ENCODE measurements around the gene WNT1.

Gene WNT1

GRCh38 chr12:48978291-48978740 lies at the start of gene WNT1:
TSS of gene WNT1 (plus strand) at chr12:48978322. CDS start at chr12:48978651, 329 bp downstream.
- no peaks in the 10 kb centered on the region for H3K36me3 ChIP-seq (replicated peaks)
- H3K9me3 ChIP-seq, result no peaks in the 10 kb centered on the region
- in situ Hi-C loops (cut with MboI; ENCODE audit: low sequenced_read_pairs), result loop anchor here (5.0 kb wide), 1 partner anchor 116 kb away; no protein-coding TSS in a partner anchor
- no peak within 1 kb of the TSS for H3K4me3 ChIP-seq
- peaks cover 16% of the 10 kb centered on the region for H3K27me3 ChIP-seq (ENCODE audit: low read depth)
- DNase-seq (ENCODE audit: low spot score in 2 of 2), result no peak
- no peaks in the 10 kb centered on the region; the same call in 1 of the 2 replicates for H3K4me1 ChIP-seq

GRCh38 chr12:48929551-48929950 lies 48.6 kb upstream of the WNT1 start:
- in situ Hi-C loops (cut with MboI; ENCODE audit: low sequenced_read_pairs), result no loop called here
- no peaks in the 10 kb centered on the region for H3K9me3 ChIP-seq
- H3K4me3 ChIP-seq, result no peak overlapping the region
- H3K4me1 ChIP-seq, result peaks cover 6% of the 10 kb centered on the region
- DNase-seq (ENCODE audit: low spot score in 2 of 2), result no peak
- no peaks in the 10 kb centered on the region for H3K27me3 ChIP-seq (ENCODE audit: low read depth)
- peaks cover 44% of the 10 kb centered on the region for H3K36me3 ChIP-seq (replicated peaks)

- Histone ChIP-seq H3K27me3 (ENCODE audit: low read depth) (no peaks in the 10 kb centered on the region), H3K4me3 (no peak overlapping the region), H3K9me3 (no peaks in the 10 kb centered on the region), H3K4me1 (peaks cover 5% of the 10 kb centered on the region), H3K36me3 (replicated peaks) (peaks cover 50% of the 10 kb centered on the region)
- in situ Hi-C loops (cut with MboI; ENCODE audit: low sequenced_read_pairs), result no loop called here
- no peak for DNase-seq (ENCODE audit: low spot score in 2 of 2)
Measured at GRCh38 chr12:48930475-48930874, 47.6 kb upstream of the WNT1 start.

GRCh38 chr12:48932878-48933277 lies 45.2 kb upstream of the WNT1 start:
- Histone ChIP-seq H3K27me3 (ENCODE audit: low read depth) (no peaks in the 10 kb centered on the region), H3K9me3 (no peaks in the 10 kb centered on the region), H3K36me3 (replicated peaks) (peaks cover 54% of the 10 kb centered on the region), H3K4me1 (no peaks in the 10 kb centered on the region), H3K4me3 (no peak overlapping the region)
- no peak for DNase-seq (ENCODE audit: low spot score in 2 of 2)
- in situ Hi-C loops (cut with MboI; ENCODE audit: low sequenced_read_pairs), result no loop called here

- Histone ChIP-seq H3K9me3 (no peaks in the 10 kb centered on the region), H3K4me1 (no peaks in the 10 kb centered on the region), H3K36me3 (replicated peaks) (peaks cover 54% of the 10 kb centered on the region), H3K27me3 (ENCODE audit: low read depth) (no peaks in the 10 kb centered on the region), H3K4me3 (no peak overlapping the region)
- no peak for DNase-seq (ENCODE audit: low spot score in 2 of 2)
- in situ Hi-C loops (cut with MboI; ENCODE audit: low sequenced_read_pairs), result no loop called here
Measured at GRCh38 chr12:48933664-48934311, 44.3 kb upstream of the WNT1 start.

GRCh38 chr12:48934312-48934706 lies 43.8 kb upstream of the WNT1 start:
- H3K4me1 ChIP-seq, result no peaks in the 10 kb centered on the region
- H3K36me3 ChIP-seq (replicated peaks), result peaks cover 56% of the 10 kb centered on the region
- no peaks in the 10 kb centered on the region for H3K27me3 ChIP-seq (ENCODE audit: low read depth)
- DNase-seq (ENCODE audit: low spot score in 2 of 2), result no peak
- no peaks in the 10 kb centered on the region for H3K9me3 ChIP-seq
- in situ Hi-C loops (cut with MboI; ENCODE audit: low sequenced_read_pairs), result no loop called here
- H3K4me3 ChIP-seq, result no peak overlapping the region

DNA sequence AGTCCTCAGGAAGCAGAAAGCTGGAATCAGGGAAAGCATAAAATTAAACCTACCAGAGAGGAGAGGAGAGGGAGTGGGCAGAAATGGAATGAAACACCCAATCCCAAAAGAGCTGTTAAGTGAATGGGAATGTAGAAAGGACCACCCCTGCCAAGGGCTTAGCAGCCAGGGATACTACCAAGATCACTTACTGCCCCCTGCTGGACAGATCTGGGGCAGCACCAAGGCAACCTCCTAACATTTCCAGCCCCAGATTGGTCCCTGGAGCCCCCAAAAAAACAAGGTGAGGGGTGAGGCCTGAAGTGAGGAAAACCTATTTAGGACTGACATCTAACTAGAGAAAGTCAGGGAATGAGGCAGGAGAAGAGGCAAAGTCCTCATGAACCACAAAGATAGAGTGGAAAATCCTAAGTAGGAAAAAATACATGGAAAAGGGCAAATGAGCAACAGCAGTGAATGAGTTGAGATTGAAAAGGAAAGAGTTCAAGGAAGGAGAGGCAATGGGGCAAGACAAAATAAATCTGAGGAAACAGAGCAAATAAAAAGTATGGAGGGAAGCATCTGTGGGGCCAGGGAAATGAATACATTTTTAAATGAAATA lies 41.6 kb upstream of the WNT1 start:
- DNase-seq (ENCODE audit: low spot score in 2 of 2), result peak; percentile 59 to 89
- in situ Hi-C loops (cut with MboI; ENCODE audit: low sequenced_read_pairs), result no loop called here
- peaks cover 63% of the 10 kb centered on the region for H3K36me3 ChIP-seq (replicated peaks)

DNA sequence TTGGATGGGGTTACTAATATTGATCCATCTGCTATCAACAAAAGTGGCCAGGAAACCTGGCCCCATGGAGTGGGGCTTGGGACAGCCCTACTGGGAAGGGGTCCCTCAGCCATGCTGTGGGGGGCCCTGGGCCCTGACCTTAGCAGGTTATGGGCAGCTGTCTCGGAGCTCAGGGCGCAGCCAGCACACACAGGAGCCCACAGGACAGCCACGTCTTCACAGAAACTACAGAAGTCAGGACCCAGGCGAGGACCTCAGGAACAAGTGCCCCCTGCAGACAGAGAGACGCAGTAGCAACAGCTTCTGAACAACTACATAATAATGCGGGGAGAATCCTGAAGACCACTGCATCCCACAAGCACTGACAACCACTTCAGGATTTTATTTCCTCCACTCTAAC lies 41.0 kb upstream of the WNT1 start:
- in situ Hi-C loops (cut with MboI; ENCODE audit: low sequenced_read_pairs), result no loop called here

More for the DNA sequence above, 41.6 kb upstream of the WNT1 start:
- H3K9me3 ChIP-seq, result no peaks in the 10 kb centered on the region
- no peaks in the 10 kb centered on the region for H3K27me3 ChIP-seq (ENCODE audit: low read depth)
- no peaks in the 10 kb centered on the region for H3K4me1 ChIP-seq
- no peak overlapping the region for H3K4me3 ChIP-seq

DNA sequence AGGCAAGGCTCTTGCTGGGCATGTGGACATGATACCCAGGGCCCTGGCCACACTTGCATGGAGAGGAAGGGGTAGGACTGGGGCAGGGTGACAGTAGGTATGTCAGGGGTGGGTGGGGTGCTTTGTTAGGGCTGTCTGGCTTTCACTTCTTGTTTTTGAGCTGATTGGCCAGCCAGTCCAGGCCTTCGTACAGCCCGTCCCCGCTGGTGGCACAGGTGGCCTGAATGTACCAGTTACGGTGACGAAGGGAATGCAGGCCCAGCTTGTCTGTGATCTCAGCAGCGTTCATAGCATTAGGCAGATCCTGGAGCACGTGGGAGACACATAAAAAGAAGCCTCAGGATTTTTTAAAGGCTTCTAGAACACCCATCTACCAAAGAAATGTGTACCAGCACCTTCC lies 39.3 kb upstream of the WNT1 start:
- no peak for DNase-seq (ENCODE audit: low spot score in 2 of 2)
- no peaks in the 10 kb centered on the region for H3K4me1 ChIP-seq
- H3K36me3 ChIP-seq (replicated peaks), result peaks cover 52% of the 10 kb centered on the region
- H3K9me3 ChIP-seq, result no peaks in the 10 kb centered on the region
- H3K4me3 ChIP-seq, result no peak overlapping the region
- in situ Hi-C loops (cut with MboI; ENCODE audit: low sequenced_read_pairs), result no loop called here
- H3K27me3 ChIP-seq (ENCODE audit: low read depth), result no peaks in the 10 kb centered on the region

More for the DNA sequence above, 41.0 kb upstream of the WNT1 start:
- peak in 1 of 2 experiments; percentile 20 for DNase-seq (ENCODE audit: low spot score in 2 of 2)
- Histone ChIP-seq H3K4me1 (no peaks in the 10 kb centered on the region), H3K9me3 (no peaks in the 10 kb centered on the region), H3K4me3 (no peak overlapping the region), H3K36me3 (replicated peaks) (peaks cover 65% of the 10 kb centered on the region), H3K27me3 (ENCODE audit: low read depth) (no peaks in the 10 kb centered on the region)

DNA sequence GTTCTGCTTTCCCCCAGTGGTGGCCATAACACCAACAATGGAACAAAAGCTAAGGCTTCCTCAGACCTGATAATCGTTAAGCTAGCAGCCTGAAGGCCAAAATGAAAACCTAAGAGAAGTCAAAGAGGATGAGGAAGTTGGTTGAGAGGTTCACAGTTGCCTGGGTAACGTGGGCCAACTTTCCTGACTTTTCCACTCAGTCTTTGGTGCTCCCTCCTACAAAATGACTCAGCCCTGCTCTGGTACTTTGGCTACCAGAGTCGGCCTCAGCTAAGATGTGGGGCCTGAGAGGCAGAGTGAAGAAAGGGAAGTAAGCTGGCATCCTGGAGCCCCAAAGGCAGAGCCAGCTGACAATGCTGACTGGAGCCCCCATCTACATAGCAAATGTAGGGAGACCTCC lies 37.9 kb upstream of the WNT1 start:
- no peak for DNase-seq (ENCODE audit: low spot score in 2 of 2)
- Histone ChIP-seq H3K4me1 (no peaks in the 10 kb centered on the region), H3K27me3 (ENCODE audit: low read depth) (no peaks in the 10 kb centered on the region), H3K4me3 (no peak overlapping the region), H3K36me3 (replicated peaks) (peaks cover 44% of the 10 kb centered on the region), H3K9me3 (no peaks in the 10 kb centered on the region)
- in situ Hi-C loops (cut with MboI; ENCODE audit: low sequenced_read_pairs), result no loop called here

- in situ Hi-C loops (cut with MboI; ENCODE audit: low sequenced_read_pairs), result no loop called here
- no peak overlapping the region for H3K4me3 ChIP-seq
- H3K4me1 ChIP-seq, result peaks cover 4% of the 10 kb centered on the region
- no peak for DNase-seq (ENCODE audit: low spot score in 2 of 2)
- no peaks in the 10 kb centered on the region for H3K9me3 ChIP-seq
- peaks cover 33% of the 10 kb centered on the region for H3K36me3 ChIP-seq (replicated peaks)
- no peaks in the 10 kb centered on the region for H3K27me3 ChIP-seq (ENCODE audit: low read depth)
Measured at GRCh38 chr12:48943221-48943620, 34.9 kb upstream of the WNT1 start.

- in situ Hi-C loops (cut with MboI; ENCODE audit: low sequenced_read_pairs), result no loop called here
- no peak for DNase-seq (ENCODE audit: low spot score in 2 of 2)
- Histone ChIP-seq H3K4me3 (no peak overlapping the region), H3K36me3 (replicated peaks) (peaks cover 17% of the 10 kb centered on the region), H3K9me3 (no peaks in the 10 kb centered on the region), H3K27me3 (ENCODE audit: low read depth) (no peaks in the 10 kb centered on the region), H3K4me1 (peaks cover 4% of the 10 kb centered on the region)
Measured at GRCh38 chr12:48946205-48946604, 31.9 kb upstream of the WNT1 start.

- Histone ChIP-seq H3K4me3 (no peak overlapping the region), H3K36me3 (replicated peaks) (peaks cover 10% of the 10 kb centered on the region), H3K4me1 (peaks cover 4% of the 10 kb centered on the region), H3K9me3 (no peaks in the 10 kb centered on the region), H3K27me3 (ENCODE audit: low read depth) (no peaks in the 10 kb centered on the region)
- DNase-seq (ENCODE audit: low spot score in 2 of 2), result no peak
- in situ Hi-C loops (cut with MboI; ENCODE audit: low sequenced_read_pairs), result no loop called here
Measured at GRCh38 chr12:48946943-48947342, 31.2 kb upstream of the WNT1 start.

- peaks cover 4% of the 10 kb centered on the region for H3K4me1 ChIP-seq
- peaks cover 11% of the 10 kb centered on the region for H3K36me3 ChIP-seq (replicated peaks)
- no peaks in the 10 kb centered on the region for H3K27me3 ChIP-seq (ENCODE audit: low read depth)
- no peaks in the 10 kb centered on the region for H3K9me3 ChIP-seq
- in situ Hi-C loops (cut with MboI; ENCODE audit: low sequenced_read_pairs), result no loop called here
- no peak for DNase-seq (ENCODE audit: low spot score in 2 of 2)
- no peak overlapping the region for H3K4me3 ChIP-seq
Measured at GRCh38 chr12:48947727-48948126, 30.4 kb upstream of the WNT1 start.

All from HAP-1 (cell line).